Panc1 (cell line): ENCODE data around the gene ZBTB6. TPM values are rescaled to one million over a fixed set of nuclear protein-coding genes. Genes with fewer than 3 reads are reported as not detected.
A peak's percentile ranks its signal among the peaks of the same experiment; 100 is the strongest.

ENCODE experiments used
- ATAC-seq: fragments of 200-7000 bp; cut with Tn5 transposase; 2 replicates; pipeline ENCODE4 v1.9.1; 2020; ENCODE audit warnings: mild to moderate bottlenecking, moderate library complexity
- BruUV-seq: library from RNA; stranded (reverse); fragments of 400-500 nt; replicated peaks from 2 replicates; lab custom pipeline; 2021; lab: Mats Ljungman, UMichigan
- CTCF ChIA-PET: fragments of 300-600 bp; sonication (Branson Sonifier 250); formaldehyde crosslinking; loops from one replicate; lab custom pipeline; 2022; ENCODE audit warnings: antibody characterized with exemption; lab: Charles Lee
- POLR2A ChIA-PET: fragments of 300-600 bp; sonication (Branson Sonifier 250); formaldehyde crosslinking; loops from one replicate; lab custom pipeline; 2022; ENCODE audit warnings: antibody characterized with exemption; lab: Charles Lee
- DNase-seq: peaks from one replicate; pipeline ENCODE4 v3.0.0-alpha.2; 2010; ENCODE audit warnings: low read depth, low spot score
- H3K27ac ChIP-seq: 2 replicates; pipeline ENCODE4 v1.5.1; 2011; ENCODE audit warnings: mild to moderate bottlenecking, low read length, inconsistent platforms
- H3K27me3 ChIP-seq: fragments of 200-500 bp; sonication (Bioruptor generic); 2 replicates; pipeline ENCODE4 v1.6.0; 2014; ENCODE audit warnings: low read length, inconsistent platforms; ENCODE audit not compliant: control insufficient read depth, insufficient read depth
- H3K36me3 ChIP-seq: fragments of 200-500 bp; sonication (Bioruptor generic); 2 replicates; pipeline ENCODE4 v1.5.1; 2014; ENCODE audit warnings: inconsistent platforms, mild to moderate bottlenecking, low read length, moderate library complexity; ENCODE audit not compliant: control insufficient read depth, insufficient read depth
- H3K4me1 ChIP-seq: 2 replicates; pipeline ENCODE4 v1.5.1; 2011; ENCODE audit warnings: inconsistent platforms, mild to moderate bottlenecking, low read length, moderate library complexity; ENCODE audit not compliant: control insufficient read depth, insufficient read depth
- H3K4me3 ChIP-seq, 2 experiments: 2 replicates each; pipeline ENCODE4 v1.5.1; 2011 to 2012; ENCODE audit warnings: low read depth in 2 of 2, low read length in 2 of 2, mild to moderate bottlenecking in 2 of 2, inconsistent platforms in 1 of 2, moderate library complexity in 1 of 2
- H3K9me3 ChIP-seq: fragments of 200-500 bp; sonication (Bioruptor generic); 2 replicates; pipeline ENCODE4 v1.5.1; 2014; ENCODE audit warnings: low read depth, mild to moderate bottlenecking, inconsistent platforms, low read length, moderate library complexity; ENCODE audit not compliant: control insufficient read depth, insufficient read depth
- CTCF ChIP-seq: fragments of 450-650 bp; IDR thresholded peaks from 2 replicates; pipeline ENCODE4 v1.5.1; 2017; ENCODE audit warnings: mild to moderate bottlenecking
- POLR2AphosphoS5 ChIP-seq: IDR thresholded peaks from 2 replicates; pipeline ENCODE4 v1.6.1; 2012; ENCODE audit warnings: mild to moderate bottlenecking, low read depth, low read length, moderate library complexity
- SIN3A ChIP-seq: IDR thresholded peaks from 2 replicates; pipeline ENCODE4 v1.6.1; 2012; ENCODE audit warnings: low read depth, mild to moderate bottlenecking, low read length, moderate library complexity, borderline replicate concordance; ENCODE audit not compliant: insufficient read depth
- TCF7L2 ChIP-seq: IDR thresholded peaks from 2 replicates; pipeline ENCODE4 v1.6.1; 2011; ENCODE audit warnings: mild to moderate bottlenecking, low read depth, low read length, inconsistent platforms
- in situ Hi-C: cut with HindIII; loops from 2 replicates; pipeline ENCODE4 v1.10.0; 2016; ENCODE audit warnings: low sequenced_read_pairs, low pct_unique_long_range_greater_than_20kb
- intact Hi-C: fragments of 100-400 bp; cut with micrococcal nuclease; formaldehyde crosslinking; loops from one replicate; pipeline ENCODE4 v1.10.0; 2022; ENCODE audit not compliant: unreplicated experiment
- total RNA-seq: library from RNA; stranded (reverse); gene quantifications from one replicate; pipeline ENCODE4 v1.2.1, GENCODE V29; 2021; ENCODE audit not compliant: unreplicated experiment
- TF ChIP-seq, protein P1 (sequence below), 2 experiments: IDR thresholded peaks; 2 replicates each; pipeline ENCODE4 v1.6.1; 2011 to 2012; ENCODE audit warnings: low read depth in 2 of 2, control low read depth in 1 of 2, low read length in 1 of 2, mild to moderate bottlenecking in 1 of 2, moderate library complexity in 1 of 2; ENCODE audit not compliant: insufficient read depth in 1 of 2

ZBTB6 gene
- total RNA-seq, 1 experiment from 2014 or later, result 5.9 TPM

GRCh38 chr9:122946461-122947005 is 33.4 kb upstream of the ZBTB6 start:
- ChIA-PET CTCF (no interaction called here), POLR2A (no interaction called here)
- no peak for TF ChIP-seq CTCF
- TF ChIP-seq POLR2AphosphoS5, result no peak
- no peak for TF ChIP-seq TCF7L2
- TF ChIP-seq, protein P1, sequence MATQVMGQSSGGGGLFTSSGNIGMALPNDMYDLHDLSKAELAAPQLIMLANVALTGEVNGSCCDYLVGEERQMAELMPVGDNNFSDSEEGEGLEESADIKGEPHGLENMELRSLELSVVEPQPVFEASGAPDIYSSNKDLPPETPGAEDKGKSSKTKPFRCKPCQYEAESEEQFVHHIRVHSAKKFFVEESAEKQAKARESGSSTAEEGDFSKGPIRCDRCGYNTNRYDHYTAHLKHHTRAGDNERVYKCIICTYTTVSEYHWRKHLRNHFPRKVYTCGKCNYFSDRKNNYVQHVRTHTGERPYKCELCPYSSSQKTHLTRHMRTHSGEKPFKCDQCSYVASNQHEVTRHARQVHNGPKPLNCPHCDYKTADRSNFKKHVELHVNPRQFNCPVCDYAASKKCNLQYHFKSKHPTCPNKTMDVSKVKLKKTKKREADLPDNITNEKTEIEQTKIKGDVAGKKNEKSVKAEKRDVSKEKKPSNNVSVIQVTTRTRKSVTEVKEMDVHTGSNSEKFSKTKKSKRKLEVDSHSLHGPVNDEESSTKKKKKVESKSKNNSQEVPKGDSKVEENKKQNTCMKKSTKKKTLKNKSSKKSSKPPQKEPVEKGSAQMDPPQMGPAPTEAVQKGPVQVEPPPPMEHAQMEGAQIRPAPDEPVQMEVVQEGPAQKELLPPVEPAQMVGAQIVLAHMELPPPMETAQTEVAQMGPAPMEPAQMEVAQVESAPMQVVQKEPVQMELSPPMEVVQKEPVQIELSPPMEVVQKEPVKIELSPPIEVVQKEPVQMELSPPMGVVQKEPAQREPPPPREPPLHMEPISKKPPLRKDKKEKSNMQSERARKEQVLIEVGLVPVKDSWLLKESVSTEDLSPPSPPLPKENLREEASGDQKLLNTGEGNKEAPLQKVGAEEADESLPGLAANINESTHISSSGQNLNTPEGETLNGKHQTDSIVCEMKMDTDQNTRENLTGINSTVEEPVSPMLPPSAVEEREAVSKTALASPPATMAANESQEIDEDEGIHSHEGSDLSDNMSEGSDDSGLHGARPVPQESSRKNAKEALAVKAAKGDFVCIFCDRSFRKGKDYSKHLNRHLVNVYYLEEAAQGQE (IDR thresholded peaks at IDR 0.05; ENCODE audit: insufficient read depth in 1 of 2, low read depth in 2 of 2, low read length in 1 of 2), result no peak
- no peak for TF ChIP-seq SIN3A
- no peaks in the 10 kb centered on the region for H3K27me3 ChIP-seq
- no peak overlapping the region for H3K4me3 ChIP-seq
- H3K9me3 ChIP-seq, result no peaks in the 10 kb centered on the region
- ATAC-seq (no peak), DNase-seq (no peak)
- H3K27ac ChIP-seq, result no peak overlapping the region
- peaks cover 3% of the 10 kb centered on the region; the same call in 1 of the 2 replicates for H3K36me3 ChIP-seq
- in situ Hi-C loops (no loop called here), intact Hi-C loops (no loop called here)
- H3K4me1 ChIP-seq, result peaks cover 7% of the 10 kb centered on the region
- no TSS peak for BruUV-seq

DNA sequence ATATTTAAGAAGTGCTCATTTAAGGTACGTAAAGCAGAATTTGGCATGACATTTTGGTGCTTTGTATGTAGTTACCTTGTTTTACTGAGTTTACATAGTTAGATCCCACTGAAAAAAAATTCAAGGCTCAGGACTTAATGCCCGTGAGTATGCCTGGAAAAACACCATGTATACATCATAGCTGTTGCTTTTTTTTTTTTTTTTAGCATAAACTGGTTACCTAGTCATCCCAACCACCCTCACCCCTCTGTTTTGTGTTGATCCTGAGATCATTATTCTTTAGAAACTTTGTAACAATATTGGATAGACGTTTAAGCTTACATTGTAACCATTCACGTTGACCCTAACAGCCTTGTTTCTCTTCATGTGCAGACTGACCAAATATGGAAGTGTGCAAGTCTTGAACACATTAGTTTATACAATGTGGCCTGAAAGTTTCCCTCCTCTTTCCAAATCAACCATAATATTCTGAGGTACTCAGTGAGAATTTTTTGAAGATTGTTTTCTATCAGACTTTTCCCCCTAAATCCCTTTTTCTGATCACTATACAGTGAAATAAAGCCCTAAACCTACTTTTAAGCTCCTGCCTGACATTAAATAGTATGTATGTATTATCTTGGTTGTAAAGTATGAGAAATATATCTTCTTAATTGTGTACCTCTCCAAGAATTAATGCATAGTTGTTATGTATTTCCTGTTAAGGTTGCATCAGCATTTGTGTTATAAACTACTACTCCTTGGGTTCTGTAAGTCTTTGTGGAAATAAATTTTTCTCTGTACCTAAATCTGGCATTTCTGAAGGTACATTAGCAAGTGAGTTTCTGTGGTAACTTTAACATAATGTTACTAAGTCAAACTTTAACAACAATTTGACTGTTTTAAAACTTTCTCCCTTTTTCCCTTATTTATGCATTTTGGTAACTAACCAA is 32.1 kb upstream of the ZBTB6 start:
- ATAC-seq (no peak), DNase-seq (no peak)
- ChIA-PET POLR2A (no interaction called here), CTCF (no interaction called here)
- peaks cover 7% of the 10 kb centered on the region for H3K4me1 ChIP-seq
- H3K27me3 ChIP-seq, result no peaks in the 10 kb centered on the region
- no peak overlapping the region for H3K4me3 ChIP-seq
- intact Hi-C loops, result no loop called here
- H3K27ac ChIP-seq, result peak overlapping the region; percentile 44; the same call in 1 of the 2 replicates
- TF ChIP-seq, protein P1 (IDR thresholded peaks at IDR 0.05; ENCODE audit: insufficient read depth in 1 of 2, low read depth in 2 of 2, low read length in 1 of 2), result no peak
- TF ChIP-seq CTCF (no peak), SIN3A (no peak), POLR2AphosphoS5 (no peak), TCF7L2 (no peak)
- in situ Hi-C loops, result no loop called here
- H3K9me3 ChIP-seq, result no peaks in the 10 kb centered on the region
- no TSS peak for BruUV-seq
- H3K36me3 ChIP-seq, result peaks cover 6% of the 10 kb centered on the region; the same call in 1 of the 2 replicates
